HG02840 (cell line): Measurements from ENCODE around the gene HSPG2.
"Not testable (repeated sequence)": the region's sequence is repeated elsewhere in the genome, so short reads cannot be mapped to it uniquely, and the experiment has no call there.

Source experiments
- ATAC-seq: cut with Tn5 transposase; IDR thresholded peaks from one replicate; pipeline ENCODE4 v1.9.1; 2021; ENCODE audit warnings: mild to moderate bottlenecking, moderate library complexity, moderate number of reproducible peaks; ENCODE audit not compliant: unreplicated experiment, low FRiP score

Gene HSPG2

DNA sequence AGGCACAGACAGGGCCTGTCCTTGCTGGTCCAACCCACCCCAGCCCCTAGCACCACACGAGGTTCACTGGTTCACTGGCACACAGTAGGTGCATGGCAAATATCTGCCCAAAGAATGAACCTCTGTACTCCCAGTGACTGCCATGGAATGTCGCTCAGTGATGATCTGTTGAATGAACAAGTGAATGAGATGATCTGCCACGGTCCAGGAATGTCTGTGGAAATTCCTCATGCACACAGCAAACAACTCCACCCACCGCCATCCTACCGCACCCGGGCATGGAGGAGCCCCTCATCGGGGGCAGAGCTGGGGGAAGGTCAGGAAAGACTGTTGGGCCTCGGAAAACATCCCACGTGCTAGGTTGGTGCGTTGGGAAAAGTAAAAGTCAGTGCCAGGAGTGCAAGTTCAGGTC, 1.7 kb downstream of the HSPG2 start:
- ATAC-seq: no peak

DNA sequence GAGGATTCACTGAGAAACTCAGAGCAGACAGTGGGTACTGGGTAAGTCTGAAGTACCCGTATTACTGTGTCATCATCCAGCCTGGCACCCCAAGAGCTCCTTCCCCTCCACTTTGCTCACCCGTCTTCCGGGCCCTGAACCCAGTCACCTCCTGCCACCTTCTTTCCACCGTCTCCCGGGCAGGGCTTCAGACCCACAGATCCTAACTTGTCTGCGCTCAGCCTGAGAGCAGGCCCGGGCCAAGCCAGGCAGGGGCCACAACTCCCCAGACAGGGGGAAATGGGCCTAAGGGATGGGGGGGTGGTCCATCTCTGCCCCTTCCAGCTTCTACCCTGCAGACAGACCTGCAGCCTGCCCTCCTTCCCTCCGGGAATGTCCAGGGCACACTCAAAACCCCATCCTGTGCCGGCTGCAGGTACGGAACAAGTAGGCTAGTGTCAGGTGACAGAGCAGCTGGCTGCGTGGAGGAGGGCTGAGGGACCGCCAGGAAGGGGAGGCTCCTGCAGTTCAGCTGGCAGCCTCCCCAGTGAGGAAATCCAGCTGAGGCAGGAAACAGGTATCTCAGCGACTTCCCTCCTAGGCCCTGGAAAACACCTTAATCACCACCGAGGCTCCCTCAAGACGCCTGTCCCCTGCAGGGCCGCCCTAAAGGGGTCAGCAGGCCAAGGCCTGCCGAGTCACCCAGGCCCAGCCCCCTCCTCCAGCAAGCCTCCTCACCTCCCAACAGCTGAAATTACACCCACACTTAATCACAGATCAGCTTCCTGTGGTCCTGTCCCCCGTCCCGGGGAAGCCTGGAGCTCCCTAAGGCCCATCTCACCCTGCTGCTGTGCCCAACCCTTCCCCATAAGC, 3.5 kb downstream of the HSPG2 start:
- ATAC-seq: no peak

DNA sequence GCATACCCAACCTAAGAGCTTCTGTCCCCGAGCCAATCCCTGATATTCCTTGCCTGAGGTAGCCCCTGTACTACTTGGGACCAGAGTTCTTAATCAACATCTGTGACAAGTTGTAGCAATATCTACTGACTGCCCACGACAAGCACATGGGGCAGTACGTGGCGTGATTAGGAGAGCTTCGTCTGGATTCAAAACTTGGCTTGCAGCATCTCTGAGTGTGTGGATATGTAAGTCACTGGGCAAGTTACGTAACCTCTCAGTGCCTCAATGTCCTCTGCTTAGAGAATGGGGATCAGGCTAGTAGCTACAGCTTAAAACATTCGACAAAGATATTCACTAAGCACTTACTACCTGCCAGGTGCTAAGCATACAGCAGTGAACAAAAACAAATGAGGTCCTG, 5.0 kb downstream of the HSPG2 start:
- no peak for ATAC-seq

DNA sequence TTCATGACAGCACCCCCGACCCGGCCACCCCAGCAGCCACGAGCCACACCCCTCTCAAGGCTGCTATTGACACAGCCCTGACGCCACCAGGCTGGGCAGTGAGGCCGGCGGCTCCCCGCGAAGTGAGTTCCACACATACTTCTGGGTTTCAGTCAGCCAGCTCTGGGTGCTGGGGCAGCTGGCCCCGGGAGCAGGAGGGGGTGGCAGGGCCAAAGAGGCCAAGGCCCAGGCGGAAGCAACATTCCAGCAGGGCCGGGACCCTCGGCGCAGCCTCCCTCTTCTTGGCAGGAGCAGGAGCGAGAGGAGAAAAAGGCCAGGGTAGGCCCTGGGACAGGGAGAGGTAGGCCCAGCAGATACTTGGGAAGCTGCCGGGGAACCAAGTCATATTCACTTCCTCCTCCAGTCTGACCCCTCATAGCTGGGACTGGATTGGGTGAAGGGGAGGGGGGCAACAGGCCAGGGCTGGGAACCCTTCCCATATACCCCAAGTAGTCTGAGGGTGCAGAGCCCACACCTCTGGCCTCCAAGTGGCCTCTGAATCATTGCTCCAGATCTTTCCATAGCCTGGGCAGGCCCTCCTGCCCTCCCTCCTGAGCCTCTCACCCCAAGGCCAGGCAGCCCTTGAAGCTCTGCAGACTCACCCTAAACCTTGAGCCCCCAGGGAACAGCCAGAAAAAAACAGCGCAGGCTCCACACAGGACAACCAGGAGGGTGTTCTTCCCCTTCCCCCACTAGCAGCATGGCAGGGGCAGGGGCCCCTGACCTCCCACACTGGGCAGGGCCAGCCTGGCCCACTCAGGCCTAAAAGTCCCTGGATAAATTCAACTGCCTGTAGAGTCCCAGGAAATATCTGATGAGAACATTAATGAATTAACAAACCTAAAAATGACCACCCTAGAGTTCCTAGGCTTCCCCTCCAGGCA, 5.7 kb downstream of the HSPG2 start:
- ATAC-seq: no peak

DNA sequence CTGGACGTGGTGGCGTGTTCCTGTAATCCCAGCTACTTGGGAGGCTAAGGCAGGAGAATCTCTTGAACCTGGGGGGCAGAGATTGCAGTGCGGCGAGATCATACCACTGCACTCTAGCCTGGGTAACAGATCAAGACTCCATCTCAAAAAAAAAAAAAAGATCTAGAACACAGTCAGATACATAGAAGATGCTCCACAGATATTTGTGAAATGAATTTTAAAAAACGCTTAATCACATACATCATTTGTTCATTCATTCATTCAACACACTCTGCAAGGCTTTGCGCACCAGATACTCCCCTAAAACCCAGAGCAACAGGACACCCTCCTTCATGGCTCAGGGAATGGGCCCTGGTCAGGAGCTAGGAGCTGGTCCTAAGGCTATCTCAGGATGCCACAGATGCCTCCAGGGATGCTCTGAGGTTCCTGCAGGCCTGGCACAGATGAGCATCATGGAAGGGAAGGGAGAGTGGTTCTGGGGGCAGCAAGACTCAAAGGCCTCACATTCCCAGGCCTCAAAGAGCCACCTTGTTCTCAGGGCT, 6.4 kb downstream of the HSPG2 start:
- no peak for ATAC-seq

DNA sequence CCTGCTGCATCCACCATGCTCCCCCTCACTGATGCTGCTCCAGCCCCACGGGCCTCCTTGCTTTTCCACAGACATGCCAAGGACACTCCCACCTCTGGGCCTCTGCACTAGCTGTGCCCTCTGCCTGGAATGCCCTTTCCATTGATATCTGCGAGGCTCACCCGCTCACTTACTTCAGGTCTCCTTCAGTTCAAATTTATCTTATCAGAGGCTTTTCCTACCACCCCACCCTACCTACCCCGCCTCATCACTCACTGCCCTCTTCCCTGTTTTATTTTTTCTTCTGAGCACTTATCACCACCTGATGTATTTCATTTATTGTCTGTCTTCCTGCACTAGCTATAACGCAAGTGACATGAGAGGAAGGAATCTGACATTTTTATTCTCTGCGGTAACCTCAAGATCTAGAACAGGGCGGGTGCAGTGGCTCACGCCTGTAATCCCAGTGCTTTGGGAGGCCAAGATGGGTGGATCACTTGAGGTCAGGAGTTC, 7.0 kb downstream of the HSPG2 start:
- ATAC-seq: no peak

DNA sequence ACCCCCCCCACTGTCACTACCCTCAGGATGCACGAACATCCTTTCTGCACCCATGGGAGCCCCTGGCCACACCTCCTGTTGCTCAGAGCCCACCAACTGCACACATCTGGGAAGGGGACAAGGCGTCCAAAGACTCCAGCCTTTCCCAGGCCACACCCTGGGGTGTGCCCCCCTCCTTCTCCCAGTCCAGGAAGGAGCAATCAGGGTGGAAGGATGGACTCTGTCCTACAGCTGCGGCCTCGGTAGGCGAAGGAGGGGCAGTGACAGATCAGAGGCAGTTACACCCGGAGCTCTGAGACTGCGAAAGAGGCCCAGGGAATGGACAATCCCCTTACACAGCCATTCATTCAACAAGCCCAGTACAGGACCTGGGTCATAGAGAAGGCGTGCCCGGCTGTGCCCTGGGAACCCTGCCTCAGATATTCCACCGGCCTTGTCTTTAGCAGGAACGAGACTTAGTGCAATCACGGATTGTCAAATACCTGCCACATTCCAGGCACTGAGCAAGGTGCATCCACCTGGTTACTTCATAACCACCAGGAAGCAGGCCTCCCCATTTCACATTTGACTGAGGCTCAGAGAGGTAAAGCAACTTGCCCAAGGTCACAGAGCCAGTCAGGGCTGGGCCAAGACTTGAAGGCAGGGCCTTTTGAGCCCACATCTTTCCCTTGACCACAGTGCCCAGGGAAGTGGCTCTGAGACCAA, 9.4 kb downstream of the HSPG2 start:
- no peak for ATAC-seq

DNA sequence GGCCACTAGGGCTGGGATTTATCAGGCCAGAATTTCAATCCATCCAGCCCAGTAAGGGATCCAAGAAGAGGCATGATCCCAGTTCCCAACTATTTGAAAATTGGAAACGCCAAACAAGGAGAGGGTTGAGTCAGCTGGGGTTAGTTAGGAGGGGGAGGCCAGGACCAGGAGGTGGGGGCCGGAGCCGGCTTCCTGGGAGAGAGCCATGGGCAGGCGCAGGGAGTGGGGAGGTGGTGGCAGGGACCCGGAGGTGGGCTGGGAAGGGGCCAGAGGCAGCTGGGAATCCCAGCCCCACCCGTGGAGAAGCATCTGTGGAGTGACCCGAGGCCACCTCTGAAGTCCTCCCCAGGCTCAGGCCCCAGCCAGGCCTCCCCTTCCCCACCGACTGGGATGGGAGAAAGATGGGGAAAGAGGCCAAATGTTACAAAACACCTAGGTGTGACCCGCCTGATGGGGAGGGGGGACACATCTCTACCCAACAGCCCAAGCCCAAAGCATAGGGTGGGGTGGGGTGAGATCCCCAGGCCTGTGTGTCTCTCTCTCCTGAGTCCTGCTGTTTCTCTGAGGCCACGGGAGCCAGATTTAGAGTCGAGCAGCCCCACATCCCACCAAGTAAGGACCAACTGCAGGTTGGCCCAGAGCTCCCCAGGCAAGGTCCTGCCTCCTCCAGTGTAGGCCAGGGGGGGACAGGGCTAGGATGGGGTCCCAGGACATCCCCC, 10.1 kb downstream of the HSPG2 start:
- no peak for ATAC-seq

DNA sequence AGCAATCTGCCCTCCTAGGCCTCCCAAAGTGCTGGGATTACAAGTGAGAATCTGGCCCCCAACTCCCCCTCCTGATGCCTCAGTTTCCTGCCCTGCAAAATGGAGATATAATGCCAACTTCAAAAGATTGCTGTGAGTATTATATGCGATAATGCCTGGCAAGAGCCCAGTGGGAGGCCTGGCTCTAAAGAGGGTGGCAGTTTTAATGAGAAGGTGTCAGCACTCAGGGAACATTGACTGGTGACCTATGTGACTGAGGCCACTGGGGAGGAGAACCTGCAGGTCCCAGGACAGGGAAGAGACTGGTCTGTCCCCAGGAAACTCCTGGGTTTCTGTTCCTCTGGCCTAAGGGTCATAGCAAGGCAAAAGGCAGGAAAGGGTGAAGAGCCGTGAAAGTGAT, 11.0 kb downstream of the HSPG2 start:
- no peak for ATAC-seq

DNA sequence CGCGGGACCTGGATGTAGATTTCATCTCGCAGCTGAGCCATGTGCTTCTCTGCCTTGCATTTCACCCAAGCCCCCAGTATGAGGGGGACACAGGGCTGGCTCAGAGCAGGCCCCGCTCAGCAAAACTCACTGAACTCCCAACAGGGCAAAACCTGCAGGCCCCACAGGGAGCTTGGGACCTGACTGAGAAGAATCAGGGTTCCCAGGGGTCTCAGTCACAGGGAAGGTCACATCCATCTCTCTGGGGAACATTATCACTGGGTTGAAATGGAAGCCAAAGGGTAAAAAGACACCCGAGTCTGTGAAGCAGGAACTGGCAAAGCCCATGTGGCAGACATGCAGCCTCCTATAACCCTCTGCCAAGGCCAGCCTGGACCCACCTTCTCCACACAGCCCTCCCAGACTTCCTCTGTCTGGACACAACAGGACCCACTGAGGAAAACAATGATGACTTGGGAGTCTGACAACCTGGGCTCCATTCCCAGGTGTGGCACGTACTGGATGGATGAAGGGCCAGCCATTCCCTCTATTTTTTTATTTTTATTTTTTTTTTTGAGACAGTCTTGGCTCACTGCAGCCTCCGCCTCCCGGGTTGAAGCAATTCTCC, 11.7 kb downstream of the HSPG2 start:
- ATAC-seq: no peak

DNA sequence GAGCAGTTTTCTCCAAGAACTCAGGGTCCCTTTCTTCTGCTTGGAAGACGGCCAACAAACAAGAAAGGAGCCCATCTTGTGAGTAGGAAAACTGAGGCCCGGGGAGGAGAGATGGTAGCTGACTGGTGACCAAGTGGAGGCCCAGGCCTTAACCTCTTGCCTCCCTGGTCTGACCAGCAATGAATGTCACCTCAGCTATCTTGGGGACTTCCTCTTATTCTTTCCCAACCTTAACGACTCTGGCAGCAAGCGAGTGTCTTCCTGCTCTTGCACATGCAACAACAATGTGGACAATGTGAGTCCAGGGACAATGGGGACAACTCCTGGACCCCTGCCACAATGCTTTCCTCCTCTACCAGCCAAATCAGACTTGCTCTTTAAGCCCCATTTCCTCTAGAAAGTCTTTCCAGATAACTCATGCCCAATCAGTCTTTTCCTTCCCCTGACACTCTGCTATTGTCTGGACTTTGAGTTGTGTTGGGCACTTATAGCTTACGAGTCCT, 12.6 kb downstream of the HSPG2 start:
- ATAC-seq: no peak

DNA sequence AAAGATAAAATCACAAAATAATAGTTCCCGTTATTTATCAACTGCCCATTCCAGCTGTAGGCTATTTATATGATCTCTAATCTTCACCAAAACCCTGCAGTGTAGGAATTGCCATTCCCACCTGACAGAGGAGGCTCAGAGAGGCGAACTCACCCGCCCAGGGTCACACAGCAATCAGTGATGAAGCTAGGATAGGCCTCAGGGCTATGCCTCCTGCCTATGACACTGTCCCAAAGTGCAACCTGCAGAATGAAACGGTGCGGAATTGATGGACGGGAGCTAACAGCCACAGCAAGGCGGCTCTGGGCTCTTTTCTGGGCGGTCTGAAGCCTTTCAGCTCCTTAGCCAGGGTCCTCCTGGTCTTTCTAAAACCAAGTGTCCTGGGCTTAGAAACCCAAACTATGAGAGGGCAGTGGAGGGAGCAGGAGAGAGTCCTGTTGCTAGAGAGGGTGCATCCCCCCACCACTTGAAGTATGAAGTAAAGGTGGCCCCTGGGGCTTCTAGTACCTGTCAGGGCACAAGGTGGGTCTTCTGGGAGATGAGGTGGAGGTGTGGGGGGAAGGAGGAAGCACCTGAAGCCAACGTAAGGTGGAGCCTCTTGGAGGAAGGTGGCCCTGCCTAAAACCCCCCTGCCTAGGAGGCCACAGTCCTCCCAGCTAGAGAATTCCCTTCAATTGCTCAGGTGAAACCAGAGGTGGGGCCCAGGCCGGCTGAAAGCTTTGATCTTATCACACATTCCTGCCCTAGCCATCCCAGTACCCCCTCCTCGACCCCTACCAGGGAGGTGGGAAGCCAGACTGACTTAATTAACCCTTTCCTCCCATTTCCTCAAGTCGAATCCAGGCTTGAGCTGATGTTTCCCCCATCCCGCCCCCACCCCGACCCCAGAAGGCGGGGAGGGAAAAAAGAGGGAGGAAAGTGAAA, 14.8 kb downstream of the HSPG2 start:
- no peak for ATAC-seq

DNA sequence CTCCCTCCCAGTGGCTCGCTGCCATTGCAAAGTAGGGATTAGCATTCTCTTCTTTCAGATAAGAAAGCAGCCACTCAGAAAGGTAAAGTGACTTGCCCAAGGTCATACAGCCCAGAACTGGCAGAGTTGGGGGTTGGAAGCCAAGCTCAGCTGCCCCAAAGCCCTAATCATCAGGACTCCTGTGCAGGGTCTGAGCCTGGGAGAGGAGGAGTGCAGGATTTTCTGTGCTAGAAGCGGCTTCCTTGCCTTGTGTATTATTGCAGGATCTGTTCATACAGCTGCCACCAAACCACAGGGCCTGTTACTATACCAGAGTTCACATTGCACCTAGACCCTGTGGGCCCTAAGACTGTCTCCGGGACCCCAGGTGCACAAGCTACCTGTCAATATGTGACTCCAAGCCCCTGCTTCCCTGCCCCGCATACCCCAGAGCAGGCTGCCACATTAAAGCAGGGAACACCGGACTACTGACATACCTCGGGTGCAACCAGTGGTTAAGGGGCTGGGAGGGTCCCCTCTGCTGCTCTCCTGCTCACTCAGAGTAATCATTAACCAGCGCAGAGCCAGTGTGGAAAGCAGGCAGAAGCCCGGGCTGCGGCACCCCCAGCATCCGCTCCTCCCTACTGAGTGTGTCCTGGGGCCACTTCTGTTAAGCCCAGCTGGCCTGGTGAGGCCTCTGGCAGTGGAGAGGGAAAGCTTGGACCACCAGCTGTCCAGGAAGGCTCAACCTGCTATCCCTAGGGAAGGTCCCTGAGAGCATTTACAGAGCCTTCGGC, 15.8 kb downstream of the HSPG2 start:
- no peak for ATAC-seq

DNA sequence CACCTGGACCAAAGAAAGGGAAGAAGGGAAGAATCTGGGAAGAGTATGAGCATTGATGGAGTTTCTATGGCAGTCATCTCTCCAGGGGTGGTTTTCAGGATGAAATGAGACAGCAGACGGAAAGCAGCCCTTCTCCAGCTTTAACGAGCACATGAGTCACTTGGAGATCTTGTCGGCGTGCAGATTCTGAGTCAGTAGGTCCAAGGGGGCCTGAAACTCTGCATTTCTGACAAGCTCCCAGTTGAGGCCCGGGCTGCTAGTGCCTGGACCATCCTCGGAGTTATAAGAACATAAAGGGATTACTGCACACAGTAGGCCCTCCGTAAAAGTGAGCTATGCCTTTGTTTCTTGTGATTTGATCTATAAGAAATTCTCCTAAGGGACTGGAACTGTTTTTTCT, 17.6 kb downstream of the HSPG2 start:
- no peak for ATAC-seq

DNA sequence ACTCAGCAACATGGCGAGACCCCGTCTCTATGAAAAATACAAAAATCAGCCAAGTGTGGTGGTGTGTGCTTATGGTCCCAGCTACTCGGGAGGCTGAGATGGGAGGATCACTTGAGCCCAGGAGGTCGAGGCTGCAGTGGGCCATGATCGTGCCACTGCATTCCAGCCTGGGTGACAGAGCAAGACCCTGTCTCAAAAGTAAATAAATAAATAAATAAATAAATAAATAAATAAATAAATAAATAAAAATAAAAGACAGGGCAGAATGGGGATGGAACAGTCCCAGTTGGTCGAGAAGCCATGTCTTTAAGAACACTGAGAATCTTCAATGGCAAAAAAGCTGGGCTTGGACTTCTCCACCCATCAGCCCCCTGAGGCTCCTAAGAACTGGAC, 19.9 kb downstream of the HSPG2 start:
- ATAC-seq: not testable (repeated sequence)

DNA sequence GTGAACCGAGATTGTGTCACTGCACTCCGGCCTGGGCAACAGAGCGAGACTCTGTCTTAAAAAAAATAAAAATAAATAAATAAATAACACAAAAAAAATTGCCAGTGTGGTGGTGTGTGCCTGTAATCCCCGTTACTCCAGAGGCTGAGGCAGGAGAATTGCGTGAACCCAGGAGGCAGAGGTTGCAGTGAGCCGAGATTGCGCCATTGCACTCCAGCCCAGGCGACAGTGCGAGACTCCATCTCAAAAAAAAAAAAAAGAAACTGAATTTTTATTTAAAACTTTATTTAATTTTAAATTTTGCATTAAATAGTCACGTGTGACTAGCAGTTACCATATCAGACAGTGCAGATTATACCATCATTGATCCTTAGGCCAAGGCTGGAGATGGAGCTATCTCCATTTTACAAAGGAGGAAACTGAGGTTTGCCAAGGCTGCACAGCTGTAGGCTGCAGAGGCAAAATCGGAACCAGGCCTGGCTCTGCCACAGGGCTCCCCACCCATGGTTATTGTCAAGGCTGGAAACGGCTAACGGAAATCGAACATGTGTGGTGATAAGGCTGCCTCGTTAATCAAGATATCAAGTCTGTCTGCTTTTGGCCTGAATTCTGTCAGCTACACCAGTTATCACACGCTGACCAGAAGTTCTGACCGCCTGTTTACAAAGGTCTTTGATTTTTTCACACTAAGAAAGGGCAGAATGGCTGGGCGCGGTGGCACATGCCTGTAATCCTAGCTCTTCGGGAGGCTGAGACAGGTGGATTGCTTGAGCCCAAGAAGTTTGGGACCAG, 20.5 kb downstream of the HSPG2 start:
- ATAC-seq: no peak
